Type B pancreatic cell (in vitro differentiated cells): ENCODE results near the gene ACSF2. TPM values are rescaled to one million over a fixed set of nuclear protein-coding genes. Genes with fewer than 3 reads are reported as not detected.

Source experiments
- DNase-seq: peaks from one replicate; pipeline ENCODE4 v3.0.0; 2021; ENCODE audit warnings: mixed read lengths; ENCODE audit not compliant: unreplicated experiment; ENCODE audit errors: extremely low spot score
- H3K27ac Mint-ChIP-seq: 2 replicates; pipeline ENCODE4 v1.8.0; 2021; ENCODE audit warnings: mild to moderate bottlenecking, mixed read lengths
- H3K27me3 Mint-ChIP-seq: 2 replicates; pipeline ENCODE4 v1.8.0; 2021; ENCODE audit warnings: mixed read lengths
- H3K36me3 Mint-ChIP-seq: 2 replicates; pipeline ENCODE4 v1.8.0; 2021; ENCODE audit warnings: mixed read lengths
- H3K4me1 Mint-ChIP-seq: one replicate; pipeline ENCODE4 v1.8.0; 2021; ENCODE audit warnings: mixed read lengths; ENCODE audit not compliant: unreplicated experiment
- H3K4me3 Mint-ChIP-seq: 2 replicates; pipeline ENCODE4 v1.8.0; 2021; ENCODE audit warnings: mild to moderate bottlenecking, mixed read lengths
- H3K9me3 Mint-ChIP-seq: 2 replicates; pipeline ENCODE4 v1.8.0; 2021; ENCODE audit warnings: mixed read lengths
- CTCF ChIP-seq: fragments of 200-600 bp; sonication (generic); conservative IDR thresholded peaks from 2 replicates; pipeline ENCODE4 v1.5.0; 2021; ENCODE audit warnings: antibody characterized with exemption, mild to moderate bottlenecking
- total RNA-seq: library from RNA; stranded (reverse); gene quantifications from 2 replicates; pipeline ENCODE4 v1.2.1, GENCODE V29; 2021; ENCODE audit warnings: low replicate concordance

The ACSF2 gene
- total RNA-seq, 1 donor from 2014 or later = 57.3 TPM

- Mint-ChIP-seq H3K9me3 (no peaks in the 10 kb centered on the region), H3K4me3 (no peak overlapping the region), H3K27ac (peak overlapping the region; percentile 51), H3K36me3 (no peaks in the 10 kb centered on the region), H3K4me1 (peaks cover 21% of the 10 kb centered on the region), H3K27me3 (no peaks in the 10 kb centered on the region)
- TF ChIP-seq CTCF = no peak
- no peak for DNase-seq
Observed at GRCh38 chr17:50498021-50498874, 72.2 kb downstream of the ACSF2 start.

GRCh38 chr17:50499270-50499669, 73.3 kb downstream of the ACSF2 start:
- TF ChIP-seq CTCF = no peak
- Mint-ChIP-seq H3K4me3 (no peak overlapping the region), H3K27ac (no peak overlapping the region), H3K9me3 (no peaks in the 10 kb centered on the region), H3K36me3 (no peaks in the 10 kb centered on the region), H3K27me3 (no peaks in the 10 kb centered on the region), H3K4me1 (peaks cover 24% of the 10 kb centered on the region)
- DNase-seq = no peak

DNA sequence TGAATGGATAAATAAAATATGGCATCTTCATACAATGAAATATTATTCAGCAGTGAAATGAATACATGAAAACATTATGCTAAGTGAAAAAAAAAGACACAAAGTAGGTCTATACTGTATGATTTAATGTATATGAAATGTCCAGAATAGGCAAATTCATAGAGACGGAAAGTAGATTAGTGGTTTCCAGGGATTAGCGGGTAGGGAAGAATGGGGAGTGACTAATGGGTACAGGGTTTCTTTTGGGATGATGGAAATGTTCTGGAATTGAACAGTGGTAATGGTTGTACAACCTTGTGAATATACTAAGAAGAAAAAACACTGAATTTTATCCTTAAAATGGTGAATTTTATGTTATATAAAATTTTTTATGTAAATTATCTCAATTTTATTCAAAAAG, 73.7 kb downstream of the ACSF2 start:
- no peak for DNase-seq
- no peak for TF ChIP-seq CTCF
- Mint-ChIP-seq H3K36me3 (no peaks in the 10 kb centered on the region), H3K9me3 (no peaks in the 10 kb centered on the region), H3K27me3 (no peaks in the 10 kb centered on the region), H3K4me1 (peaks cover 24% of the 10 kb centered on the region), H3K4me3 (no peak overlapping the region), H3K27ac (no peak overlapping the region)

- no peaks in the 10 kb centered on the region for H3K36me3 Mint-ChIP-seq
- H3K4me3 Mint-ChIP-seq = no peak overlapping the region
- no peak for DNase-seq
- peak; percentile 77 for TF ChIP-seq CTCF
- peaks cover 32% of the 10 kb centered on the region for H3K4me1 Mint-ChIP-seq
- no peak overlapping the region for H3K27ac Mint-ChIP-seq
- H3K27me3 Mint-ChIP-seq = no peaks in the 10 kb centered on the region
- no peaks in the 10 kb centered on the region for H3K9me3 Mint-ChIP-seq
Observed at GRCh38 chr17:50501054-50501453, 75.0 kb downstream of the ACSF2 start.

DNA sequence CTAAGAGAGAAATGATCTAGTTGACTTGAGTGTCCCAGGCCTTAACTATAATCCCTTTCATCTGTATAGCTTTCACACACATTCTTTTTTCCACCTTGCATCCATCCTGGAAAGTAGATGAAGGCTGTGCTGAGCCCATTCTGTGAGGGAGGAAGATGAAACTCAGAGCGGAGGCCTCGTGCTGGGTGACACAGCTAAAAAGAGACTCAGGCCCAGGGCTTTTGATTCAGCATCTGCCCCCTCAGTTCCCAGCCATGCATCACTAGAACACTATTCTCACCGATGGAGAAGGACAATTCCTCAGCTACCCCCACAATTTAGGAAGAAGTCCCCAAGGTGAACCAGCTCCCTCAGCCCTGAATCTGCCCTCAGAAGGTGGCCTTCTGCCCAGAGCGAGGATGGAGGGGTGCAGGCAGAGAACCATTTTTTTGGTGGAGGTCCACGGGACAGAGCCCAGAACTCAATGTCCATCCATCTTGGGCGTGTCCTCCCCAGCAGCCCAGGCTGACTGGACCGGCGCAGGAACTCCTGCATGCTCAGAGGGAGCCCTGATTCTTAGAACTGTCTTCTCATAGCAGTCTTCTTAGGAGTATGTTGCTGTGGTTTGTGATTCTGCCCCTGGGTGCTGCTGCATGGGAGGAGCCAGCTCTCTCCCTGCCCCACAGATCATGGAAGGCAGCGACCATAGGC, 76.4 kb downstream of the ACSF2 start:
- no peak for TF ChIP-seq CTCF

More for the DNA sequence above, 76.4 kb downstream of the ACSF2 start:
- H3K4me1 Mint-ChIP-seq = peaks cover 35% of the 10 kb centered on the region
- H3K36me3 Mint-ChIP-seq = no peaks in the 10 kb centered on the region
- no peak overlapping the region for H3K4me3 Mint-ChIP-seq
- H3K27ac Mint-ChIP-seq = no peak overlapping the region
- no peaks in the 10 kb centered on the region for H3K9me3 Mint-ChIP-seq
- DNase-seq = no peak
- H3K27me3 Mint-ChIP-seq = no peaks in the 10 kb centered on the region
